ENCODE data around the gene PPM1H.

GRCh38 chr12:62776575-62776974 lies 158.4 kb downstream of the PPM1H start:
- TF ChIP-seq CTCF (tag by site-specific recombination; IDR thresholded peaks at IDR 0.05), result no peak
- TF ChIP-seq YY1 (tag by site-specific recombination; IDR thresholded peaks at IDR 0.05), result no peak
- no peak for TF ChIP-seq GLI4 (tag by site-specific recombination; IDR thresholded peaks at IDR 0.05)
- TF ChIP-seq ZNF549 (tag by site-specific recombination; IDR thresholded peaks at IDR 0.05), result no peak
- TF ChIP-seq ZNF174 (tag by site-specific recombination; IDR thresholded peaks at IDR 0.05), result no peak
- no peak for TF ChIP-seq ZNF596 (tag by site-specific recombination; IDR thresholded peaks at IDR 0.05)
